ENCODE measurements around the gene RALGPS1. TPM values are rescaled to one million over a fixed set of nuclear protein-coding genes. Genes with fewer than 3 reads are reported as not detected.

Gene RALGPS1
- polyA plus RNA-seq, 3 donors: 23.3 to 32.3 (median 23.3) TPM

- DNase-seq (ENCODE audit: extremely low read depth in 1 of 11, low read depth in 9 of 11, low spot score in 4 of 11): no peak
These were observed 350.1 kb downstream of the RALGPS1 start, which contains the start of gene GARNL3 for GRCh38 chr9:127264462-127265219. Gene GARNL3, plus strand, starts transcription at chr9:127264774. Its CDS starts 104 bp downstream, at chr9:127264878.

GRCh38 chr9:127267793-127268525 lies 353.4 kb downstream of the RALGPS1 start:
- DNase-seq (ENCODE audit: extremely low read depth in 1 of 11, low read depth in 9 of 11, low spot score in 4 of 11): no peak

GRCh38 chr9:127269449-127269848 lies 354.9 kb downstream of the RALGPS1 start:
- no peak for DNase-seq (ENCODE audit: extremely low read depth in 1 of 11, low read depth in 9 of 11, low spot score in 4 of 11)

Other genes with a start within 250 kb of the RALGPS1 start
- 10 to 100 TPM; 14.8 to 18.1 (median 15.7) TPM for gene ZBTB43, start 109.7 kb upstream of the RALGPS1 start, polyA plus RNA-seq (ENCODE audit: insufficient read length in 3 of 3)
- gene ZBTB34, start 54.1 kb upstream of the RALGPS1 start, polyA plus RNA-seq (ENCODE audit: insufficient read length in 3 of 3): 10 to 100 TPM; 19.8 to 22.8 (median 19.9) TPM
- 10 to 100 TPM in 1 of 3 donors, 1 to 10 TPM in 2; 9.6 to 11.1 (median 9.7) TPM for gene ANGPTL2, start 207.9 kb downstream of the RALGPS1 start, polyA plus RNA-seq (ENCODE audit: insufficient read length in 3 of 3)

All from renal cortex interstitium (tissue), 11 donors.